GM15510 (cell line): Measurements from ENCODE around the gene MACROH2A2.

Experiments
- POLR2A ChIP-seq: IDR thresholded peaks from 3 replicates; pipeline ENCODE4 v1.6.1; 2011; ENCODE audit warnings: borderline replicate concordance; ENCODE audit not compliant: insufficient read length; ENCODE audit errors: extremely low read depth

Gene MACROH2A2

GRCh38 chr10:70148516-70148915, 95.9 kb downstream of the MACROH2A2 start:
- TF ChIP-seq POLR2A, result no peak

GRCh38 chr10:70155255-70155838, 102.7 kb downstream of the MACROH2A2 start:
- TF ChIP-seq POLR2A, result no peak

- no peak for TF ChIP-seq POLR2A
Measured at GRCh38 chr10:70158113-70158512, 105.5 kb downstream of the MACROH2A2 start.

GRCh38 chr10:70160798-70161197, 108.2 kb downstream of the MACROH2A2 start:
- no peak for TF ChIP-seq POLR2A
